ENCODE data around the gene COP1.

COP1 gene

DNA sequence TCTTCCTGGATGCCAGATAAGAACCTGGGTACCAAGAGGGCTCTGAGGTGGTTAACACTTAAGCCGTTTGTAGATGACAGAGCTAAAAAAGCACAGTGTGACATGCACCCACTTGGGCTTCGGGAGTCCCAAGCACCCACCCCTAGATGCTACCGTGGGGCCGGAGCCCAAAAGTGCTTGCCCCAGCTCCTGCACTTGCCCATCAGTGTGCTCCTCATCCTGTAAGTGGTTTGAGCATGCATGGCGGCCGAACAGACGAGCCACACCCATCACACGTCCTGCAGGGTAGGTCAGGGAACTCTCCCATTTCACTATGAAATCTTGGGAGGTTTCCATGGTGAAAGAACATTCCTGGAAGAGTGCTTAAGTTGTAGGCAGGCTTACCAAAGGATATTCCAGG lies 304.8 kb downstream of the COP1 start:
- DNase-seq (ENCODE audit: low read depth in 2 of 3, low spot score in 1 of 3), result no peak

DNA sequence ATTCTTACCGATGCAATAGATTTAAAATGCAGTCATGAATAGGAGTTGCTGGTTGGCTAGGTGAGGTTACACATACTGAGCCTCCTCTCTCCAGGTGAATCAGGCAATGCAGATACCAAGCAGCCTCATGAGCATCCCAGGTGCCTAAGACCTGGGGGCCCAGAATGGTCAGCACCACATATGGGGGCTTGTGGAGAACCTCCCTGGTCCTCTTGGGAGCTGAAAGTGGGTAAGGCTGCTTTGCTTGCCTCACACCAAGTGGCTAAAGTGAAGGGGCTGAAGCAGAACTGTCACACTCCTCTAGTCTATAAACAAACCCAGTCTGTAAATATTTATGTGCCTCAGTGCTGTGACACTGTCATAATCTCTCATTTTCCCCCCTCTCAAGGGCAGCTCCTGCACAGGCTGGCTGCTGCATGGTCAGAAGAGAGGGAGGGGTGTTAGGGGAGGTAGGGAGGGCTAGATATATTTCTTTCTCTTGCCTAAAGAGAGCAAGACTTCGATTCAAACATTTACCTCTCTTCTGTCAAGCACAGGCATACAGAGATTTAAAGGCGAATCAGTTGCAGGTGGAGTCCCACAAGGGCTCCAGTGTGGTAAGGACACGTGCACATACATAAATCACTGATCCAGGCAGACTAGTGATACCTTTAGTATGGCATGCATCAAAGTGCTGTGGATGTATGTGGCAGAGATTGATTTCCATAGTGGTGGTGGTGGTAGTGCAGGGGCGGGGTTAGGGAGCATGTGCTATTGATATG lies 305.8 kb downstream of the COP1 start:
- no peak for DNase-seq (ENCODE audit: low read depth in 2 of 3, low spot score in 1 of 3)

DNA sequence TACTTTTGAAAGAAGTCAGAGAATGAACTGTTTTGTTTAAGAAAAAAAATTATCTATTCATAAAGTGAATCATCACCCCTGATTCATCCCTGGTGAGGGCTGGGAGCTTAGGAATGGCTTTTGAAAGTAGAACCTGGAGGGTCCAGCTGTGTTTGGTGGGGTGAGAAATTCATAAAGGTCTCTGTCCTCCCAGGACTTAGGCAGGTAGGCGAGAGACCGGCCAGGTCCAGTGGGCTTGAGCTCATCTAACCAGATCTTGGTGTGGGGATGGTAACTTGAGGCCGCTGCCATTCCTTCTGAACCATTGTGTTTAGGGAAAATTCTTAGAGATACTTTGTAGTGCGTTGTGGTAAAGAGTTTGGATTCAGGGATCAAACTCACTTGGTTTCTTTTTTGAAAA lies 306.9 kb downstream of the COP1 start:
- no peak for DNase-seq (ENCODE audit: low read depth in 2 of 3, low spot score in 1 of 3)

DNA sequence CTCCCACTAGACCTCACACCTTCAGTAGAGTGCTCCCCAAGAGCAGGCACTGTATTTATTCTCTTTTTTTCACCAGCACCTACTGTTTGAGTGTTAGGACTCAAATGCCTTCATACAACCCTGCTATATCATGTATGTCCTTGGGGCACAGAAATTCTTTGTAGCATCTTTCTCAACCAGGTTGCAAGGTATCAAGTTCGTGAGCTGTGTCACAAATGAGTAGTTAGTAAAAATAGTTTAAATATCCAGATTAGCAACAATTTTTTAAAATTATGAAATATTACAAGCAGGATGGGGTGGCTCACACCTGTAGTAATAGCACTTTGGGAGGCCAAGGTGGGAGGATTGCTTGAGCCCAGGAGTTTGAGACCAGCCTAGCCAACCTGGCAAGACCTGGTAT lies 311.1 kb downstream of the COP1 start:
- no peak for DNase-seq (ENCODE audit: low read depth in 2 of 3, low spot score in 1 of 3)

All from stimulated activated CD4-positive, alpha-beta T cell treated with anti-CD3 and anti-CD28 coated beads, Interleukin-12 subunit alpha, Interleukin-12 subunit beta, amount 100 ng/mL, for 48 hours (primary cell).